Measurements from ENCODE around the gene ARID1B.

DNA sequence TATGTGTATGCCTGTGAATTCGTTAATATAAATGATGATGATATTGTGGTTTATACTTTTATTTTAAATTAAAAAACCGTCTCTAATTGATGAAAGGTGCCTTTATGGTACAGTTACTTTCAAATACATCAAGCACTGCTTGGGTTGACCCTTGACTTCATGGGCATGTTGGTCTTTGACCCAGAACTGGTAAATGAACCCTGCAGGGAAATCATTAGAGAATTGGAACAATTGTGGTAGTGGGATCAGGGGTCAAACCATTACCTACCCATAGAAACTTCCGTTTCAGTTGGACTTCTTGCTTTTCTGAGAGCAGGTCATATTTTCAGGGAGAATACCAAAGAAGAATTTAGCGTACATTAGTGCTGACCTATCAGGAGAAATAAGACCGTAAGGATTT lies 288.2 kb downstream of the ARID1B start:
- TF ChIP-seq, protein P1, sequence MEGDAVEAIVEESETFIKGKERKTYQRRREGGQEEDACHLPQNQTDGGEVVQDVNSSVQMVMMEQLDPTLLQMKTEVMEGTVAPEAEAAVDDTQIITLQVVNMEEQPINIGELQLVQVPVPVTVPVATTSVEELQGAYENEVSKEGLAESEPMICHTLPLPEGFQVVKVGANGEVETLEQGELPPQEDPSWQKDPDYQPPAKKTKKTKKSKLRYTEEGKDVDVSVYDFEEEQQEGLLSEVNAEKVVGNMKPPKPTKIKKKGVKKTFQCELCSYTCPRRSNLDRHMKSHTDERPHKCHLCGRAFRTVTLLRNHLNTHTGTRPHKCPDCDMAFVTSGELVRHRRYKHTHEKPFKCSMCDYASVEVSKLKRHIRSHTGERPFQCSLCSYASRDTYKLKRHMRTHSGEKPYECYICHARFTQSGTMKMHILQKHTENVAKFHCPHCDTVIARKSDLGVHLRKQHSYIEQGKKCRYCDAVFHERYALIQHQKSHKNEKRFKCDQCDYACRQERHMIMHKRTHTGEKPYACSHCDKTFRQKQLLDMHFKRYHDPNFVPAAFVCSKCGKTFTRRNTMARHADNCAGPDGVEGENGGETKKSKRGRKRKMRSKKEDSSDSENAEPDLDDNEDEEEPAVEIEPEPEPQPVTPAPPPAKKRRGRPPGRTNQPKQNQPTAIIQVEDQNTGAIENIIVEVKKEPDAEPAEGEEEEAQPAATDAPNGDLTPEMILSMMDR (IDR thresholded peaks at IDR 0.05), result no peak
- no peak for TF ChIP-seq POLR2A (IDR thresholded peaks at IDR 0.05)
